22Rv1 (cell line): ENCODE data around the gene RAB7A.

Experiments
- H3K27ac ChIP-seq: fragments of 450-650 bp; 2 replicates; pipeline ENCODE4 v1.5.1; 2017
- CTCF ChIP-seq: fragments of 450-650 bp; IDR thresholded peaks from 2 replicates; pipeline ENCODE4 v1.5.1; 2017; ENCODE audit warnings: mild to moderate bottlenecking
- ZFX ChIP-seq: fragments of 450-650 bp; IDR thresholded peaks from 2 replicates; pipeline ENCODE4 v1.6.1; 2017; ENCODE audit warnings: antibody characterized with exemption, borderline replicate concordance

The RAB7A gene

GRCh38 chr3:128775906-128776542 lies 50.0 kb downstream of the RAB7A start:
- H3K27ac ChIP-seq: 0 out of 2 replicates have a peak overlapping the region, but pooled peaks have one; percentile 8

GRCh38 chr3:128780101-128780837 lies 54.3 kb downstream of the RAB7A start:
- H3K27ac ChIP-seq: no peak overlapping the region
- TF ChIP-seq ZFX (no peak), CTCF (no peak)

More at GRCh38 chr3:128775906-128776542, 50.0 kb downstream of the RAB7A start:
- no peak for TF ChIP-seq ZFX

GRCh38 chr3:128781164-128781563 lies 55.2 kb downstream of the RAB7A start:
- no peak overlapping the region for H3K27ac ChIP-seq
- TF ChIP-seq ZFX (no peak), CTCF (no peak)

DNA sequence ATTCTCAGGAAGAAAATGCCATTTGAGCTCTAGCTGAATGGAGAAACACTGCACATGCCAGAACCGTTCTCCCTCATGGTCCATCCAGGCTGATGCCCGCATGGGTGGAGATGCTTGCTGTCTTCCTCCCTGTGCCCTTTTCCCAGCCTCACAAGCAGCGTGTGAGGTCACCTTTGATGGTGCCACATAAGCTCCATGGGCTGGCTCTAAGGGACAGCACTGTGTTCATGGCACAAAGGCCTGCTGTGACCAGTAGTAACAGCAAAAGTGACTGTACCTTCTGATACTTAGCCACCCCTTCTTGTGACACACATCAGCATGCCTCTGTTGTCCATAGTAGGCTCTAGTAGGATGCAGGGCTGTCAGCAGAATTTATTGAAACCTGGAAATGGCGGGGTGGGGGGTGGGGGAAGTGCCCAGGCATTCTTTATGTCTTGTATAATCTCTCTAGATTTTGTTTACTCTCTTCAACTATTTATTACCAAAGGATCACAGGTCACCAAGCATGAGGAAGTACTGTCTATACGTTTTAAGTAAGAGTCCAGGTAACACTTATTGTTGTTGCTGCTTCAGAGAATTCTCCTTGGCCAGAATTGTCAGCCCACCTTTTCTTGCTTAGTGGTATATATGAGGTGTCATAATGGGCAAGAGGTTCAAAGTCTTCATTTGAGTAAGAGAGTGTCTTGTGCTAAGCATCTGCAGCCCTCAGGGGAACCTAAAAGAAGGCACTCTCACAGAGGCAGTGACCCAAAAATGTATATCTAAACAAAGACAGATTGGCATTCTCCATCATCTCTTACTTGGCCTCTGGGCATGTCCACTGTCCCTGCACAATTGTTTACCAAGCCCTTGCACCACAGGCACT lies 56.5 kb downstream of the RAB7A start:
- H3K27ac ChIP-seq: peak overlapping the region; percentile 15; the same call in 1 of the 2 replicates
- TF ChIP-seq ZFX (no peak), CTCF (no peak)

GRCh38 chr3:128783774-128784173 lies 57.8 kb downstream of the RAB7A start:
- no peak for TF ChIP-seq CTCF
- no peak for TF ChIP-seq ZFX

DNA sequence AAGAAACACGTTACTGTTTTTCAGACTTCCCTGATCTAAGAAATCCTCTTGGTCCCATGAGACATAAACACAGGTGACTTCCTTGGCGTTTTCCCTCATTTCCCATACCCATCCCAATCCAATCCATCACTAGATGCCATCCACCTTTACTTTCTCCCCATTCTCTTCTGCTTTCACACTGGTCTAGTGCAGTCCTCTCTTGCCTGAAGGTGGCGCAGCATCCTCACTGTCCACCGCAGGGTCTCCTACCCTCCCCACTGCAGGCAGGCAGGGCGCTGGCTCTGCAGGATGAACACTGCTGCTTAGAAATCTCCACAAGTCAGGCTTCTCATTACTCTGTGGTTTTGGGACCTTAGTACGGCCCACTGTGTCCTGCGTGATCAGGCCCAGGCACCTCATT lies 58.2 kb downstream of the RAB7A start:
- no peak overlapping the region for H3K27ac ChIP-seq
- peak; percentile 48 for TF ChIP-seq CTCF
- TF ChIP-seq ZFX: no peak

More at GRCh38 chr3:128783774-128784173, 57.8 kb downstream of the RAB7A start:
- H3K27ac ChIP-seq: no peak overlapping the region

DNA sequence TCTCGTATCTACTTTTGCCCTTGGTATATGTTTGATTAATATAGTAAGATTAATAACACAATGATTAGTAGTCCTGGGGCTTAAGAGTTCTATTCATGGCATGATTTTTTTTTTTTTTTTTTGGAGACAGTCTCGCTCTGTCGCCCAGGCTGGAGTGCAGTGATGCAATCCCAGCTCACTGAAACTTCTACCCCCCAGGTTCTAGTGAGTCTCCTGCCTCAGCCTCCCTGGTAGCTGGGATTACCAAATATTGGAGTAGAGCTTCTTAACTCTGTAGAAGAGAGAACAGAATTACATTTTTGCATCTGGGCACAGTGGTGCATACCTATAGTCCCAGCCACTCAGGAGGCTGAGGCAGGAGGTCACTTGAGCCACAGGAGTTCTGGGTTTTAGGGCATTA lies 58.9 kb downstream of the RAB7A start:
- no peak overlapping the region for H3K27ac ChIP-seq
- TF ChIP-seq ZFX (no peak), CTCF (no peak)
